ENCODE measurements around the gene C1orf21.

Gene C1orf21

GRCh38 chr1:184577319-184577718 is 190.5 kb downstream of the C1orf21 start:
- Histone ChIP-seq H3K14ac (ENCODE audit: low read length in 2 of 2) (no peak overlapping the region), H3K9me3 (ENCODE audit: control insufficient read depth, low read length) (peaks cover 8% of the 10 kb centered on the region), H3K27me3 (ENCODE audit: control insufficient read depth in 1 of 2, insufficient read depth in 1 of 2, low read length in 2 of 2) (no peaks in the 10 kb centered on the region), H2AK5ac (ENCODE audit: low read length, severe bottlenecking) (no peak overlapping the region), H3K79me1 (replicated peaks; ENCODE audit: low read length, poor library complexity, severe bottlenecking) (peaks cover 2% of the 10 kb centered on the region), H3K4ac (ENCODE audit: low read depth in 1 of 2, low read length in 2 of 2) (no peak overlapping the region), H3K4me3 (ENCODE audit: insufficient read depth in 1 of 2, low read depth in 1 of 2, low read length in 2 of 2) (peak overlapping the region in 1 of 2 experiments; percentile 32), H2AFZ (ENCODE audit: low read depth, low read length) (no peak overlapping the region), H4K91ac (ENCODE audit: low read length) (no peak overlapping the region), H2BK5ac (ENCODE audit: low read depth, low read length, poor library complexity, severe bottlenecking) (no peak overlapping the region), H2BK12ac (ENCODE audit: low read length in 2 of 2) (no peak overlapping the region), H3K18ac (ENCODE audit: low read depth in 1 of 2, low read length in 2 of 2) (no peak overlapping the region), H3K27ac (ENCODE audit: low read length, poor library complexity, severe bottlenecking) (no peak overlapping the region), H3K4me2 (ENCODE audit: low read length, poor library complexity, severe bottlenecking) (no peak overlapping the region), H4K8ac (ENCODE audit: low read length) (no peak overlapping the region), H3K23ac (ENCODE audit: low read length in 2 of 2) (no peak overlapping the region), H2BK15ac (ENCODE audit: low read depth, poor library complexity, severe bottlenecking) (no peak overlapping the region), H3K4me1 (ENCODE audit: control insufficient read depth, insufficient read depth, low read depth, low read length) (no peaks in the 10 kb centered on the region), H3K36me3 (ENCODE audit: control insufficient read depth in 1 of 2, insufficient read depth in 2 of 2, low read depth in 1 of 2, low read length in 2 of 2) (no peaks in the 10 kb centered on the region), H2BK120ac (ENCODE audit: low read depth, low read length) (no peak overlapping the region), H3K9ac (ENCODE audit: low read length) (peak overlapping the region; percentile 71)
- DNase-seq, result no peak
- WGBS, result 96% methylated on average over 6 of the region's 6 CpGs

GRCh38 chr1:184582411-184582810 is 195.6 kb downstream of the C1orf21 start:
- no peak overlapping the region for H3K14ac ChIP-seq (ENCODE audit: low read length in 2 of 2)
- no peak overlapping the region for H2AFZ ChIP-seq (ENCODE audit: low read depth, low read length)
- H3K23ac ChIP-seq (ENCODE audit: low read length in 2 of 2), result no peak overlapping the region
- no peak overlapping the region for H2BK5ac ChIP-seq (ENCODE audit: low read depth, low read length, poor library complexity, severe bottlenecking)
- H3K9me3 ChIP-seq (ENCODE audit: control insufficient read depth, low read length), result peaks cover 8% of the 10 kb centered on the region
- no peak overlapping the region for H3K18ac ChIP-seq (ENCODE audit: low read depth in 1 of 2, low read length in 2 of 2)
- no peak overlapping the region for H2BK15ac ChIP-seq (ENCODE audit: low read depth, poor library complexity, severe bottlenecking)
- H3K36me3 ChIP-seq (ENCODE audit: control insufficient read depth in 1 of 2, insufficient read depth in 2 of 2, low read depth in 1 of 2, low read length in 2 of 2), result no peaks in the 10 kb centered on the region
- no peak overlapping the region for H4K8ac ChIP-seq (ENCODE audit: low read length)
- no peak overlapping the region for H3K4me3 ChIP-seq (ENCODE audit: insufficient read depth in 1 of 2, low read depth in 1 of 2, low read length in 2 of 2)
- no peak overlapping the region for H4K91ac ChIP-seq (ENCODE audit: low read length)
- no peak overlapping the region for H2BK12ac ChIP-seq (ENCODE audit: low read length in 2 of 2)
- no peak overlapping the region for H3K4me2 ChIP-seq (ENCODE audit: low read length, poor library complexity, severe bottlenecking)
- no peaks in the 10 kb centered on the region for H3K27me3 ChIP-seq (ENCODE audit: control insufficient read depth in 1 of 2, insufficient read depth in 1 of 2, low read length in 2 of 2)
- no peak overlapping the region for H2AK5ac ChIP-seq (ENCODE audit: low read length, severe bottlenecking)
- no peak for DNase-seq
- H3K9ac ChIP-seq (ENCODE audit: low read length), result no peak overlapping the region
- H3K4me1 ChIP-seq (ENCODE audit: control insufficient read depth, insufficient read depth, low read depth, low read length), result no peaks in the 10 kb centered on the region
- no peak overlapping the region for H3K27ac ChIP-seq (ENCODE audit: low read length, poor library complexity, severe bottlenecking)
- H3K79me1 ChIP-seq (replicated peaks; ENCODE audit: low read length, poor library complexity, severe bottlenecking), result no peaks in the 10 kb centered on the region
- WGBS, result 100% methylated on average over 2 of the region's 2 CpGs
- H2BK120ac ChIP-seq (ENCODE audit: low read depth, low read length), result no peak overlapping the region
- H3K4ac ChIP-seq (ENCODE audit: low read depth in 1 of 2, low read length in 2 of 2), result no peak overlapping the region

GRCh38 chr1:184583849-184584248 is 197.0 kb downstream of the C1orf21 start:
- Histone ChIP-seq H3K36me3 (ENCODE audit: control insufficient read depth in 1 of 2, insufficient read depth in 2 of 2, low read depth in 1 of 2, low read length in 2 of 2) (no peaks in the 10 kb centered on the region), H3K27ac (ENCODE audit: low read length, poor library complexity, severe bottlenecking) (no peak overlapping the region), H3K23ac (ENCODE audit: low read length in 2 of 2) (no peak overlapping the region), H2BK12ac (ENCODE audit: low read length in 2 of 2) (no peak overlapping the region), H3K27me3 (ENCODE audit: control insufficient read depth in 1 of 2, insufficient read depth in 1 of 2, low read length in 2 of 2) (no peaks in the 10 kb centered on the region), H3K4me3 (ENCODE audit: insufficient read depth in 1 of 2, low read depth in 1 of 2, low read length in 2 of 2) (no peak overlapping the region), H3K79me1 (replicated peaks; ENCODE audit: low read length, poor library complexity, severe bottlenecking) (peaks cover 4% of the 10 kb centered on the region), H3K4me2 (ENCODE audit: low read length, poor library complexity, severe bottlenecking) (no peak overlapping the region), H3K9me3 (ENCODE audit: control insufficient read depth, low read length) (peaks cover 8% of the 10 kb centered on the region), H4K8ac (ENCODE audit: low read length) (no peak overlapping the region), H3K4ac (ENCODE audit: low read depth in 1 of 2, low read length in 2 of 2) (no peak overlapping the region), H2AK5ac (ENCODE audit: low read length, severe bottlenecking) (no peak overlapping the region), H2BK15ac (ENCODE audit: low read depth, poor library complexity, severe bottlenecking) (no peak overlapping the region), H2BK5ac (ENCODE audit: low read depth, low read length, poor library complexity, severe bottlenecking) (no peak overlapping the region), H3K14ac (ENCODE audit: low read length in 2 of 2) (no peak overlapping the region), H4K91ac (ENCODE audit: low read length) (no peak overlapping the region), H3K18ac (ENCODE audit: low read depth in 1 of 2, low read length in 2 of 2) (no peak overlapping the region), H2BK120ac (ENCODE audit: low read depth, low read length) (no peak overlapping the region), H2AFZ (ENCODE audit: low read depth, low read length) (no peak overlapping the region), H3K4me1 (ENCODE audit: control insufficient read depth, insufficient read depth, low read depth, low read length) (no peaks in the 10 kb centered on the region), H3K9ac (ENCODE audit: low read length) (no peak overlapping the region)
- WGBS, result 72% methylated on average over 5 of the region's 5 CpGs
- DNase-seq, result no peak

GRCh38 chr1:184588701-184589100 is 201.9 kb downstream of the C1orf21 start:
- Histone ChIP-seq H2BK12ac (ENCODE audit: low read length in 2 of 2) (no peak overlapping the region), H2BK5ac (ENCODE audit: low read depth, low read length, poor library complexity, severe bottlenecking) (no peak overlapping the region), H3K79me1 (replicated peaks; ENCODE audit: low read length, poor library complexity, severe bottlenecking) (peaks cover 4% of the 10 kb centered on the region), H3K23ac (ENCODE audit: low read length in 2 of 2) (no peak overlapping the region), H2AFZ (ENCODE audit: low read depth, low read length) (no peak overlapping the region), H4K8ac (ENCODE audit: low read length) (no peak overlapping the region), H3K14ac (ENCODE audit: low read length in 2 of 2) (no peak overlapping the region), H3K9me3 (ENCODE audit: control insufficient read depth, low read length) (no peaks in the 10 kb centered on the region), H2BK120ac (ENCODE audit: low read depth, low read length) (no peak overlapping the region), H3K4me2 (ENCODE audit: low read length, poor library complexity, severe bottlenecking) (no peak overlapping the region), H3K27ac (ENCODE audit: low read length, poor library complexity, severe bottlenecking) (no peak overlapping the region), H3K9ac (ENCODE audit: low read length) (no peak overlapping the region), H4K91ac (ENCODE audit: low read length) (no peak overlapping the region), H3K36me3 (ENCODE audit: control insufficient read depth in 1 of 2, insufficient read depth in 2 of 2, low read depth in 1 of 2, low read length in 2 of 2) (peaks cover 0 to 10% of the 10 kb centered on the region in 2 experiments), H3K4me1 (ENCODE audit: control insufficient read depth, insufficient read depth, low read depth, low read length) (no peaks in the 10 kb centered on the region), H3K27me3 (ENCODE audit: control insufficient read depth in 1 of 2, insufficient read depth in 1 of 2, low read length in 2 of 2) (no peaks in the 10 kb centered on the region), H2BK15ac (ENCODE audit: low read depth, poor library complexity, severe bottlenecking) (no peak overlapping the region), H3K4ac (ENCODE audit: low read depth in 1 of 2, low read length in 2 of 2) (no peak overlapping the region), H3K4me3 (ENCODE audit: insufficient read depth in 1 of 2, low read depth in 1 of 2, low read length in 2 of 2) (no peak overlapping the region), H3K18ac (ENCODE audit: low read depth in 1 of 2, low read length in 2 of 2) (no peak overlapping the region), H2AK5ac (ENCODE audit: low read length, severe bottlenecking) (no peak overlapping the region)
- WGBS, result 97% methylated on average over 3 of the region's 3 CpGs
- no peak for DNase-seq
